Ishikawa (cell line): ENCODE measurements around the gene MALRD1.

ENCODE experiments used
- MAX ChIP-seq: IDR thresholded peaks from 2 replicates; pipeline ENCODE4 v1.6.1; 2012
- NFIC ChIP-seq: IDR thresholded peaks from 2 replicates; pipeline ENCODE4 v1.6.1; 2012
- REST ChIP-seq: IDR thresholded peaks from 2 replicates; pipeline ENCODE4 v1.6.1; 2012; ENCODE audit warnings: low read depth, mild to moderate bottlenecking
- TEAD4 ChIP-seq: IDR thresholded peaks from 2 replicates; pipeline ENCODE4 v1.6.1; 2012

GRCh38 chr10:19071946-19072345 lies 23.3 kb downstream of the MALRD1 start:
- TF ChIP-seq NFIC (no peak), REST (no peak), TEAD4 (no peak), MAX (no peak)
